GM12878 (cell line): ENCODE measurements around the gene SLC25A48. TPM values are rescaled to one million over a fixed set of nuclear protein-coding genes. Genes with fewer than 3 reads are reported as not detected.

Source experiments
- ATAC-seq: fragments of 200-7000 bp; cut with Tn5 transposase; 3 replicates; pipeline ENCODE4 v1.9.1; 2020; ENCODE audit warnings: mild to moderate bottlenecking, moderate library complexity
- BruUV-seq: library from RNA; stranded (reverse); fragments of 400-500 nt; replicated peaks from 2 replicates; lab custom pipeline; 2021; lab: Mats Ljungman, UMichigan
- CTCF ChIA-PET: fragments of 300-600 bp; sonication (Branson Sonifier 250); formaldehyde crosslinking; extraction: SDS; loops from one replicate; lab custom pipeline; 2021; ENCODE audit warnings: inconsistent platforms; lab: Yijun Ruan, JAX
- POLR2A ChIA-PET: fragments of 350-600 bp; formaldehyde crosslinking; extraction: SDS; loops from one replicate; lab custom pipeline; 2021; ENCODE audit warnings: inconsistent platforms; lab: Charles Lee
- RAD21 ChIA-PET: fragments of 300-600 bp; sonication (Branson Sonifier 250); formaldehyde crosslinking; loops from one replicate; lab custom pipeline; 2023; ENCODE audit warnings: antibody characterized with exemption; ENCODE audit not compliant: unreplicated experiment; lab: Charles Lee
- SMC1A ChIA-PET: fragments of 300-600 bp; sonication (Branson Sonifier 250); formaldehyde crosslinking; loops from one replicate; lab custom pipeline; 2023; ENCODE audit not compliant: unreplicated experiment, uncharacterized antibody; lab: Charles Lee
- DNase-seq: peaks from one replicate; pipeline ENCODE4 v3.0.0-alpha.2; 2011; ENCODE audit warnings: low read depth, low spot score
- FAIRE-seq: peaks from 3 replicates; lab custom pipeline; 2011; peaks lifted over from hg19 to GRCh38; lab: Jason Lieb, UNC
- H2AFZ ChIP-seq: 2 replicates; pipeline ENCODE4 v1.6.0; 2011; ENCODE audit warnings: low read depth, low read length, control low read depth; ENCODE audit not compliant: control insufficient read depth
- H3K27ac ChIP-seq: 2 replicates; pipeline ENCODE4 v1.5.1; 2011; ENCODE audit warnings: control low read depth; ENCODE audit not compliant: control insufficient read depth, insufficient read depth
- H3K27me3 ChIP-seq, 2 experiments: replicated peaks in 1 of 2; 2 replicates each; pipeline versions ENCODE4 v1.6.0 to v1.6.1; 2011; ENCODE audit warnings: low read length in 1 of 2; ENCODE audit not compliant: control insufficient read depth in 2 of 2, insufficient read depth in 2 of 2
- H3K36me3 ChIP-seq, 2 experiments: 2 replicates each; pipeline ENCODE4 v1.5.1; 2011; ENCODE audit warnings: low read length in 1 of 2; ENCODE audit not compliant: control insufficient read depth in 2 of 2, insufficient read depth in 2 of 2
- H3K4me1 ChIP-seq: 2 replicates; pipeline ENCODE4 v1.6.1; 2011; ENCODE audit warnings: mild to moderate bottlenecking, low read length, moderate library complexity, mixed read lengths; ENCODE audit not compliant: control insufficient read depth, insufficient read depth
- H3K4me2 ChIP-seq: 2 replicates; pipeline ENCODE4 v1.6.0; 2011; ENCODE audit warnings: control low read depth; ENCODE audit not compliant: control insufficient read depth, insufficient read depth
- H3K4me3 ChIP-seq: fragments of 200-600 bp; sonication (generic); 2 replicates; pipeline ENCODE4 v1.5.1; 2016
- H3K79me2 ChIP-seq: 2 replicates; pipeline ENCODE4 v1.6.0; 2011; ENCODE audit warnings: low read length; ENCODE audit not compliant: control insufficient read depth, insufficient read depth
- H3K9ac ChIP-seq: 2 replicates; pipeline ENCODE4 v1.8.0; 2011; ENCODE audit warnings: low read length, control low read depth, mixed read lengths; ENCODE audit not compliant: control insufficient read depth, insufficient read depth
- H3K9me3 ChIP-seq: replicated peaks from 3 replicates; pipeline ENCODE4 v1.5.1; 2011; ENCODE audit warnings: mild to moderate bottlenecking, low read length; ENCODE audit not compliant: control insufficient read depth, insufficient read depth
- H4K20me1 ChIP-seq: 2 replicates; pipeline ENCODE4 v1.6.0; 2011; ENCODE audit not compliant: control insufficient read depth, insufficient read depth
- BHLHE40 ChIP-seq, 2 experiments: fragments of 450-650 bp in 1 of 2; IDR thresholded peaks; 2 replicates each; pipeline ENCODE4 v1.6.1; 2011 to 2017; ENCODE audit warnings: low read depth in 2 of 2, borderline replicate concordance in 1 of 2, improper control_type of control experiment in 1 of 2, low read length in 1 of 2, mild to moderate bottlenecking in 1 of 2
- CBX3 ChIP-seq: fragments of 200-600 bp; sonication (generic); IDR thresholded peaks from 2 replicates; pipeline ENCODE4 v1.6.1; 2016; ENCODE audit warnings: low read depth, borderline replicate concordance
- CHD1 ChIP-seq: IDR thresholded peaks from 2 replicates; pipeline ENCODE4 v1.6.1; 2012; ENCODE audit warnings: low read depth, low read length, improper control_type of control experiment
- CTCF ChIP-seq, 3 experiments: IDR thresholded peaks in 2 of 3; conservative IDR thresholded peaks in 1 of 3; 2 replicates each; pipeline ENCODE4 v1.5.1; 2011; ENCODE audit warnings: low read depth in 3 of 3, low read length in 3 of 3, mild to moderate bottlenecking in 3 of 3, control low read depth in 2 of 3, moderate library complexity in 2 of 3, inconsistent platforms in 1 of 3, mixed read lengths in 1 of 3; ENCODE audit not compliant: control insufficient read depth in 2 of 3, insufficient read depth in 1 of 3; ENCODE audit errors: extremely low read depth in 1 of 3
- GABPA ChIP-seq: IDR thresholded peaks from 2 replicates; pipeline ENCODE4 v1.6.1; 2014; ENCODE audit warnings: antibody characterized with exemption, low read depth, mild to moderate bottlenecking, inconsistent platforms
- HCFC1 ChIP-seq: fragments of 150-350 bp; IDR thresholded peaks from 2 replicates; pipeline ENCODE4 v1.6.1; 2014; ENCODE audit warnings: low read length
- HDGF ChIP-seq: fragments of 450-650 bp; IDR thresholded peaks from 2 replicates; pipeline ENCODE4 v1.6.1; 2016; ENCODE audit warnings: antibody characterized with exemption
- MEF2A ChIP-seq: IDR thresholded peaks from 2 replicates; pipeline ENCODE4 v1.6.1; 2011; ENCODE audit warnings: low read depth, mild to moderate bottlenecking, low read length, moderate library complexity; ENCODE audit not compliant: insufficient read depth
- MXI1 ChIP-seq: fragments of 150-350 bp; IDR thresholded peaks from 2 replicates; pipeline ENCODE4 v1.6.1; 2011; ENCODE audit warnings: low read depth, mild to moderate bottlenecking, inconsistent platforms, low read length, improper control_type of control experiment
- MYC ChIP-seq: IDR thresholded peaks from 2 replicates; pipeline ENCODE4 v1.6.1; 2011; ENCODE audit warnings: mild to moderate bottlenecking, low read length, moderate library complexity, inconsistent platforms; ENCODE audit not compliant: insufficient read depth, insufficient replicate concordance, insufficient read length, severe bottlenecking
- NFIC ChIP-seq: IDR thresholded peaks from 2 replicates; pipeline ENCODE4 v1.6.1; 2012; ENCODE audit warnings: low read depth, mild to moderate bottlenecking, inconsistent platforms, low read length, moderate library complexity
- PAX8 ChIP-seq: fragments of 450-650 bp; IDR thresholded peaks from 2 replicates; pipeline ENCODE4 v1.6.1; 2017; ENCODE audit warnings: mild to moderate bottlenecking, moderate library complexity
- RCOR1 ChIP-seq: conservative IDR thresholded peaks from 2 replicates; pipeline ENCODE4 v1.6.1; 2012; ENCODE audit warnings: low read depth, low read length, improper control_type of control experiment
- SMAD1 ChIP-seq: fragments of 450-650 bp; IDR thresholded peaks from 2 replicates; pipeline ENCODE4 v1.6.1; 2018; ENCODE audit warnings: mild to moderate bottlenecking, low read depth; ENCODE audit not compliant: partially characterized antibody
- SMAD5 ChIP-seq: IDR thresholded peaks from 2 replicates; pipeline ENCODE4 v1.6.1; 2016; ENCODE audit warnings: antibody characterized with exemption, low read depth
- WGBS: methylation state at CpG from one replicate; pipeline ENCODE4 v1.1.6; 2016; ENCODE audit warnings: low lambda C conversion rate; ENCODE audit not compliant: insufficient replicate concordance, insufficient coverage; ENCODE audit errors: missing lambda C conversion rate; 5-methylcytosine and 5-hydroxymethylcytosine counted together
- in situ Hi-C: fragments of 300-500 bp; cut with MboI; formaldehyde crosslinking; loops from 9 replicates; pipeline ENCODE4 v1.14.3; 2018; ENCODE audit warnings: mixed read lengths
- intact Hi-C: fragments of 100-400 bp; cut with micrococcal nuclease; formaldehyde crosslinking; loops from one replicate; pipeline ENCODE4 v1.14.2; 2022; ENCODE audit not compliant: unreplicated experiment
- polyA plus RNA-seq, 11 experiments: library from polyadenylated mRNA; depleted of rRNA in 4 of 11; unstranded in 6 of 11; stranded (reverse) in 5 of 11; fragments of >200 nt; fragmentation: Nextera tagmentation in 4 of 11; fragmentation: Illumina TruSeq in 1 of 11; extraction: Ambion mirVana in 4 of 11; extraction: Trizol in 1 of 11; gene quantifications; 1 replicate in 1 of 11; 2 replicates in 10 of 11; pipeline versions ENCODE4 v1.2.1 to v1.2.3, GENCODE V29; 2011 to 2016; ENCODE audit warnings: inconsistent platforms in 2 of 11, missing spikeins in 2 of 11, low read depth in 1 of 11
- total RNA-seq, 4 experiments: library from RNA; depleted of rRNA in 3 of 4; stranded (reverse); fragments of >200 nt in 3 of 4; fragmentation: Illumina TruSeq in 1 of 4; extraction: Trizol in 1 of 4; gene quantifications; 2 replicates each; pipeline versions ENCODE4 v1.2.1 to v1.2.3, GENCODE V29; 2013 to 2021

The SLC25A48 gene
- total and polyA plus RNA-seq, 10 of the 15 experiments (the other 5 are each of a cell fraction or from before 2014, with no cell fraction given), result 0.06 TPM; not detected in 9

GRCh38 chr5:135878156-135878620 lies 43.7 kb downstream of the SLC25A48 start:
- ChIA-PET CTCF (no interaction called here), SMC1A (no interaction called here), POLR2A (no interaction called here), RAD21 (no interaction called here)
- 13% methylated on average over 4 of the region's 4 CpGs for WGBS
- FAIRE-seq (no peak), DNase-seq (no peak), ATAC-seq (no peak)
- H3K4me1 ChIP-seq, result no peaks in the 10 kb centered on the region
- no peak overlapping the region for H3K9ac ChIP-seq
- H3K27me3 ChIP-seq, result no peaks in the 10 kb centered on the region; a peak in 1 of 4 replicates
- no peaks in the 10 kb centered on the region for H4K20me1 ChIP-seq
- intact Hi-C loops, result no loop called here
- no peaks in the 10 kb centered on the region for H3K36me3 ChIP-seq
- no peaks in the 10 kb centered on the region for H3K79me2 ChIP-seq
- in situ Hi-C loops, result no loop called here
- H3K4me3 ChIP-seq, result no peak overlapping the region
- no peak for TF ChIP-seq HDGF
- H3K27ac ChIP-seq, result no peak overlapping the region
- BruUV-seq, result no TSS peak
- no peak overlapping the region for H3K4me2 ChIP-seq
- no peak overlapping the region for H2AFZ ChIP-seq
- no peaks in the 10 kb centered on the region for H3K9me3 ChIP-seq

GRCh38 chr5:135879591-135879990 lies 45.1 kb downstream of the SLC25A48 start:
- FAIRE-seq (no peak), DNase-seq (no peak), ATAC-seq (no peak)
- no peak overlapping the region for H3K4me3 ChIP-seq
- H3K4me1 ChIP-seq, result no peaks in the 10 kb centered on the region
- no peak overlapping the region for H3K4me2 ChIP-seq
- H4K20me1 ChIP-seq, result no peaks in the 10 kb centered on the region
- ChIA-PET CTCF (interaction anchor here (0.8 kb wide), 1 partner anchor 19 kb away, joined by 3 read pairs; no protein-coding TSS in a partner anchor), SMC1A (no interaction called here), POLR2A (no interaction called here), RAD21 (no interaction called here)
- in situ Hi-C loops (no loop called here), intact Hi-C loops (no loop called here)
- H3K79me2 ChIP-seq, result no peaks in the 10 kb centered on the region
- no peaks in the 10 kb centered on the region for H3K27me3 ChIP-seq
- H3K27ac ChIP-seq, result no peak overlapping the region
- H2AFZ ChIP-seq, result no peak overlapping the region
- H3K9ac ChIP-seq, result no peak overlapping the region
- WGBS, result 0% methylated on average over 3 of the region's 3 CpGs
- H3K36me3 ChIP-seq, result no peaks in the 10 kb centered on the region
- H3K9me3 ChIP-seq, result no peaks in the 10 kb centered on the region
- no TSS peak for BruUV-seq
- TF ChIP-seq SMAD1, result no peak
- no peak for TF ChIP-seq SMAD5
- TF ChIP-seq HCFC1, result no peak
- TF ChIP-seq MEF2A, result no peak
- no peak for TF ChIP-seq NFIC
- TF ChIP-seq CBX3, result no peak
- TF ChIP-seq CHD1, result no peak
- TF ChIP-seq MYC, result no peak
- TF ChIP-seq MXI1, result no peak
- no peak for TF ChIP-seq CTCF (IDR thresholded peaks at IDR 0.05 in 2 of 3, conservative IDR thresholded peaks at IDR 0.05 in 1 of 3; ENCODE audit: control insufficient read depth in 2 of 3, extremely low read depth in 1 of 3, insufficient read depth in 1 of 3, low read depth in 3 of 3, low read length in 3 of 3)
- no peak for TF ChIP-seq PAX8
- no peak for TF ChIP-seq BHLHE40 (IDR thresholded peaks at IDR 0.05; ENCODE audit: borderline replicate concordance in 1 of 2, low read depth in 2 of 2, low read length in 1 of 2)
- TF ChIP-seq RCOR1, result no peak
- TF ChIP-seq GABPA, result no peak
